Neutrophil (primary cell): ENCODE results near the gene ANGPTL1.

ENCODE experiments used
- H3K27ac ChIP-seq: fragments of 200-600 bp; sonication (generic); 2 replicates; pipeline ENCODE4 v1.5.1; 2016; ENCODE audit warnings: mild to moderate bottlenecking, moderate library complexity
- H3K27me3 ChIP-seq: fragments of 200-600 bp; sonication (generic); 2 replicates; pipeline ENCODE4 v1.6.0; 2016; ENCODE audit warnings: mild to moderate bottlenecking
- H3K36me3 ChIP-seq: fragments of 200-600 bp; sonication (generic); 2 replicates; pipeline ENCODE4 v1.5.1; 2017
- H3K4me1 ChIP-seq, 2 experiments: fragments of 200-600 bp in 1 of 2; sonication (generic) in 1 of 2; 1 replicate in 1 of 2; 2 replicates in 1 of 2; pipeline versions ENCODE4 v1.5.1 to v1.6.1; 2013 to 2016; ENCODE audit warnings: low read depth in 1 of 2, low read length in 1 of 2, mild to moderate bottlenecking in 1 of 2, moderate library complexity in 1 of 2; ENCODE audit not compliant: control insufficient read depth in 1 of 2, insufficient read depth in 1 of 2
- H3K4me3 ChIP-seq, 2 experiments: fragments of 200-600 bp in 1 of 2; sonication (generic) in 1 of 2; 1 replicate in 1 of 2; 2 replicates in 1 of 2; pipeline ENCODE4 v1.5.1; 2013 to 2016; ENCODE audit warnings: low read depth in 1 of 2, low read length in 1 of 2, mild to moderate bottlenecking in 1 of 2, moderate library complexity in 1 of 2
- H3K9me3 ChIP-seq: fragments of 200-600 bp; sonication (generic); 2 replicates; pipeline ENCODE4 v1.5.1; 2016
- CTCF ChIP-seq: fragments of 200-600 bp; sonication (generic); IDR thresholded peaks from 2 replicates; pipeline ENCODE4 v1.5.1; 2016; ENCODE audit warnings: antibody characterized with exemption

ANGPTL1 gene

DNA sequence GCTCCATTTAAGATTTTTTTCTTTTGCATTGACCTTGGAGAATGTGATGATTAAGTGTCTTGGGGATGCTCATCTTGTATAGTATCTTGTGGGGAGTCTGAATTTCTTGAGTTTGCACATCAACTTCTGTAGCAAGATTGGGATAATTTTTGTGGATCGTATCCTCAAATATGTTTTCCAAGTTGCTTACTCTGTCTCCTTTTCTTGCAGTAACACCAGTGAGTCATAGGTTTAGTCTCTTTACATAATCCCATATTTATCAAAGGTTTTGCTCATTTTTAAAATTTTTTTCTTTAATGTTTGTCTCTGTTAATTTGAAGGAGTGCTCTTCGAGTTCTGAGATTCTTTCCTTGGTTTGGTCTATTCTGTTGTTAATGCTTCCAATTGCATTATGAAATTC is 41.7 kb upstream of the ANGPTL1 start:
- Histone ChIP-seq H3K27me3 (no peaks in the 10 kb centered on the region), H3K4me3 (no peak overlapping the region), H3K4me1 (no peaks in the 10 kb centered on the region), H3K27ac (no peak overlapping the region), H3K9me3 (no peaks in the 10 kb centered on the region), H3K36me3 (peaks cover 50% of the 10 kb centered on the region)
- no peak for TF ChIP-seq CTCF

DNA sequence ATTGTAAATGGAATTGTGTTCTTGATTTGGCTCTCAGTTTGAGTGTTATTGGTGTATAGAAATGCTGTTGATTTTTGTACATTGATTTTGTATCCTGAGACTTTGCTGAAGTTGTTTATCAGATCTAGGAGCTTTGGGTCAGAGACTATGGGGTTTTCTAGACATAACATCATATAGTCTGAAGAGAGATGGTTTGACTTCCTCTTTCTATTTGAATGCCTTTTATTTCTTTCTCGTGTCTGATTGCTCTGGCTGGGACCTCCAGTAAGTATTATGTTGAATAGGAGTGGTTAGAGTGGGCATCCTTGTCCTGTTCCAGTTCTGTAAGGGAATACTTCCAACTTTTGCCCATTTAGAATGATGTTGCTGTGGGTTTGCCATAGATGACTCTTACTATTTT is 39.1 kb upstream of the ANGPTL1 start:
- Histone ChIP-seq H3K27me3 (no peaks in the 10 kb centered on the region), H3K4me3 (no peak overlapping the region), H3K36me3 (peaks cover 44% of the 10 kb centered on the region), H3K27ac (no peak overlapping the region), H3K4me1 (no peaks in the 10 kb centered on the region), H3K9me3 (no peaks in the 10 kb centered on the region)
- no peak for TF ChIP-seq CTCF

DNA sequence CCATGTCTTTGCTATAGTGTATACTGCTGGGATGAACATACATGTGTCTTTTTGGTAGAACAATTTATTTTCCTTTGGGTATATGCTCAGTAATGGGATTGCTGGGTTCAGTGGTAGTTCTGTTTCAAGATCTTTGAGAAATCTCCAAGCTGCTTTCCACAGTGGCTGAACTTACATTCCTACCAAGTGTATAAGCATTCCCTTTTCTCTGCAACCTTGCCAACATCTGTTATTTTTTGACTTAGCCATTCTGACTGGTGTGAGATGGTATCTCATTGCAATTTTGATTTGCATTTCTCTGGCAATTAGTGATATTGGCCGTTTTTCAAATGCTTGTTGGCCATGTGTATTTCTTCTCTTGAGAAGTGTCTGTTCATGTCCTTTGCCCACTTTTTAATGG is 37.5 kb upstream of the ANGPTL1 start:
- peaks cover 33% of the 10 kb centered on the region for H3K36me3 ChIP-seq
- no peak for TF ChIP-seq CTCF
- H3K4me3 ChIP-seq = no peak overlapping the region
- no peaks in the 10 kb centered on the region for H3K9me3 ChIP-seq
- H3K27me3 ChIP-seq = no peaks in the 10 kb centered on the region
- H3K27ac ChIP-seq = no peak overlapping the region
- no peaks in the 10 kb centered on the region for H3K4me1 ChIP-seq

GRCh38 chr1:178901482-178902125 is 30.7 kb upstream of the ANGPTL1 start:
- TF ChIP-seq CTCF = no peak
- Histone ChIP-seq H3K27ac (no peak overlapping the region), H3K27me3 (no peaks in the 10 kb centered on the region), H3K4me1 (no peaks in the 10 kb centered on the region), H3K9me3 (no peaks in the 10 kb centered on the region), H3K4me3 (no peak overlapping the region), H3K36me3 (peaks cover 49% of the 10 kb centered on the region)

- H3K4me1 ChIP-seq = no peaks in the 10 kb centered on the region
- TF ChIP-seq CTCF = no peak
- H3K27ac ChIP-seq = no peak overlapping the region
- H3K4me3 ChIP-seq = no peak overlapping the region
- H3K36me3 ChIP-seq = peaks cover 53% of the 10 kb centered on the region
- no peaks in the 10 kb centered on the region for H3K27me3 ChIP-seq
- no peaks in the 10 kb centered on the region for H3K9me3 ChIP-seq
Observed at GRCh38 chr1:178899402-178899801, 28.5 kb upstream of the ANGPTL1 start.
